NCI-H1694 treated with DMSO at 0.1 percent for 48 hours (cell line): ENCODE measurements around the gene SORBS2.

ENCODE experiments used
- DNase-seq: peaks from one replicate; lab custom pipeline; 2025; lab: John Stamatoyannopoulos, UW

SORBS2 gene

GRCh38 chr4:185640811-185641675, 171.0 kb downstream of the SORBS2 start:
- DNase-seq = peak; percentile 73

GRCh38 chr4:185638548-185639301, 173.3 kb downstream of the SORBS2 start:
- DNase-seq = no peak

GRCh38 chr4:185638093-185638492, 173.9 kb downstream of the SORBS2 start:
- no peak for DNase-seq

DNA sequence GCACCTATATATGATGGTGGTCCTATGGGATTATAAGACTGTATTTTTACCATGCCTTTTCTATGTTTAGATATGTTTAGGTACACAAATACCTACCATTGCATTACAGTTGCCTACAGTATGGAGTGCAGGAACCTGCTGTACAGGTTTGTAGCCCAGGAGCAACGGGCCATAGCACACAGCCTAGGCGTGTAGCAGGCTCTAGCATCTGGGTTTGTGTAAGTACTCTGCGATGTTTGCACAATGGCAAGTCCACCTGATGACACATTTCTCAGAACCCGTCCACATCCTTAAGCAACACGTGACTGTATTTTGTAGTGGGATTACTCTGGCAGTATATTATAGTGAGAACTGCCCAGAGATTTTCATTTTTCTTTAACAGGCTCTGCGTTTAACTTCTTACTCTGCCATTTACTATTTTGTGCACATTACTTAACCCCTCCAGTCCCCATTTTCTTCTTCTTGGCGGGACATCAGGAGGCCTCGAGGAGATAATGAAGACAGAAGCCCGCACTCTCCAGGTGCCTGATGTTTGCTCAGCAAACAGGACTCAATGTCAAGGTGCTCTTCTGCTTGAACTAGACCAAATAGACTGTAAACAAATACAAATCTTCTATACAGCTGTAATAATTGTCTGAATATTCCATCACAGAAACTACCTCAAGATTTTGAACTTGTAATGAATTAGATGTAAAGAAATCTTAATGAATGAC, 174.7 kb downstream of the SORBS2 start:
- no peak for DNase-seq

- peak; percentile 11 for DNase-seq
Observed at GRCh38 chr4:185634066-185634652, 177.8 kb downstream of the SORBS2 start.

GRCh38 chr4:185626798-185627197, 185.2 kb downstream of the SORBS2 start:
- no peak for DNase-seq

GRCh38 chr4:185625503-185625902, 186.5 kb downstream of the SORBS2 start:
- no peak for DNase-seq

- DNase-seq = no peak
Observed at GRCh38 chr4:185624259-185624589, 187.8 kb downstream of the SORBS2 start.

DNA sequence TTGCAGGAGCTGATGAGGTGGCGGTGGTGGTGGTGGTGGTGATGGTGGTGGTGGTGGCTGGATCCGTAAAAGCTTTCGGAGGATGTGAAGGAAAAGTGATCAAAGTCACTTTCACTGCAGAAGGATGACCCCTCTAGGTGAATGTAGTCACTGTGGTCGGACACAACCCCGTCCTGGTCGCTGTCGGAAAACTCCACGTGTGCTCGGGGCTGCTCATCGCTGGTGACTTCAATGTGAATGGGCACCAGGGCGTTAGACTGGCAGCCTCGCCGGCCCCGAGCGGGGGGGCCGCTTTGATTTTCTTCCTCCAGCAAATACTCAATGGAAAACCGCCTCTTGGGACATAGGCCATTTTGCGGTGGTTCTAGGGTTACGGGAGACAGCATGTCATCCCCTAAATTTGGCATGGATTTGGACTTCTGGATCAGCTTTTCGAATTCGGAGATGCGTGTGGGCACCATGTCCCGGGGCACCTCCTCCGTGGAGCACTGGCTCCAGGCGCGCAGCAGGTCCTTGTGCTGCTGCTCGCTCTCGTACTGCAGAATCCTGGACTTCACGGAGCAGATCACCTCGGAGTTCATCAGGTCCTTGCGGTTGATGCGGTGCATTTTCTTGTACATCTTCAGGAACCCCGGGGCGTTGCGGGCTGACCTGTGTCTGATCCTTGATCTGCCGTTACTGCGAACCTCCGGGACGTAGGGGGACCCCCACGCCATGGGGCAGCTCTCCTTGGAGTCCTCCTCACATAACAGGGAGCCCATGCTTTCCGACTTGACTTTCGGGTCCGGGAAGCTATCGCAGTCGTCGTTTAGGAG, 188.3 kb downstream of the SORBS2 start:
- DNase-seq = no peak

- no peak for DNase-seq
Observed at GRCh38 chr4:185608185-185608584, 203.8 kb downstream of the SORBS2 start.

- DNase-seq = no peak
Observed at GRCh38 chr4:185602397-185602796, 209.6 kb downstream of the SORBS2 start.

- no peak for DNase-seq
Observed at GRCh38 chr4:185600801-185601434, 211.1 kb downstream of the SORBS2 start.

DNA sequence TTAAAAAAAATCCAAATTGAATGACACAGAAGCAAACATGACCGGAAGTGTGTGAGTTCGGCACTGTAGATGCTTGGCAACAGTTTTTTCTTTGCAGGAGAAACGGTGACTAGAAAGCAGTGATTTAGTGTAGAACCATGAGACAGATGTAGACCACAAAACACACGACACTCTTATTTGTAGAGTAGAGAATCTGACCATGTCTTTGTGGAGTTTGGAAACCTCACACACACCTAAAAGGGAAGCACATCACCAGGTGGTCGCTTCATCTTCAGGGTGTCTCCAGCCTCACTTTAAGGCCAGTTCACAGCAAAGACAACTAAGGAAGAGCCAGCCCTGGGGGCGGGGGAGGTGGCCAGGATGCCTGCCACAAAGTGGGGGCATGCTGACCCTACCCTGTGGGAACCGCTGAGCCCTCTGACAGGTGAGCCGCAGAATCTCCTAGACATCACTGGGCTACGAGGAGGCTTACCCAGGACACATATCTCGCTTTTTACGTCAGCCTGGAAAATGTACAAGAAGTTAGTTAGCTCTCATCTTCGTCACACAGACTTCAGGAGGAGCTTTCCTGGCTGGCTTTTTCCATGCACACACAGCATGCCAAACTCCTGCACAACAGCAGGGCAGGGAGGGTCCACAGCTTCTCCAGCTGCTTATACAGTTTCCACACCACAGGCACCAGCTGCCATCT, 212.3 kb downstream of the SORBS2 start:
- DNase-seq = no peak

GRCh38 chr4:185598846-185599552, 213.0 kb downstream of the SORBS2 start:
- no peak for DNase-seq

- peak; percentile 3 for DNase-seq
Observed at GRCh38 chr4:185597532-185598188, 214.3 kb downstream of the SORBS2 start.

- no peak for DNase-seq
Observed at GRCh38 chr4:185592845-185593488, 219.0 kb downstream of the SORBS2 start.

DNA sequence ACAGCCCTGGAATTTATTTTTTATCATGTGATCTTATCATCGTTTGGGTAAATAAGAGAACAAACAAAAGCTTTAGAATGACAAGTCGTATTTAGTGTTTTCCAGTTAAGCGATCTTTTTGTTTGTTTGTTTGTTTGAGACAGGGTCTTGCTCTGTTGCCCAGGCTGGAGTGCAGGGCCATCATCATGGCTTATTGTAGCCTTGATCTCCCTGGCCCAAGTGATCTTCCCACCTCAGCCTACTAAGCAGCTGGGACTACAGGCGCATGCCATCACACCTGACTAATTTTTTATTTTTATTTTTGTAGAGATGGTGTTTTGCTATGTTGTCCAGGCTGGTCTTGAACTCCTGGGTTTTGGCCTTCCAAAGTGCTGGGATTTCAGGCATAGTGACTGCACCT, 219.6 kb downstream of the SORBS2 start:
- DNase-seq = no peak

DNA sequence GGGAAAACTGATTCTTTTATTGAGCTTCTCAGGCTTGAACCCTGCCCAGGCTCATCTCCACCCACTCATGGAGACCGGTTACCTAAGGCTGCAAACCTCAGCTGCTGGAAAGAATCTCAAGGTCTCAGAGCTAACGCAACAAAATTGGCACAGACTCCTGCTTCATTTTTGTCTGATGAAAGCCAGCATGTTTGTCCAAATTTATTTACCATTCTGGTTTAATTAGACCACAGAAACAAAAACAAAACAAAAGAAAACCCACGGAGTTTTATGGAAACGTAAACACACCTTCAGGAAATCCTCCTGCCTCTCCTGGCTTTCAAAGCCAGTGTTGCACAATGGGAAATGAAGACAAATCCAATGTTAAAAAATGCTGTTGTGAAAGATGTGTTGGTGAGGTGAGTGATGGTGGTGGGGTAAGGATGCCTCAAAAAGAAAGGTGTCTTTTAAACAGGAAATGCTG, 220.3 kb downstream of the SORBS2 start:
- no peak for DNase-seq

- DNase-seq = no peak
Observed at GRCh38 chr4:185590982-185591381, 221.0 kb downstream of the SORBS2 start.
